SHP77 (cell line): Measurements from ENCODE around the gene GPR153.
"Not testable (repeated sequence)": the region's sequence is repeated elsewhere in the genome, so short reads cannot be mapped to it uniquely, and the experiment has no call there.

ENCODE experiments used
- DNase-seq, 2 experiments: peaks; one replicate each; lab custom pipeline; 2025; lab: John Stamatoyannopoulos, UW

The GPR153 gene

GRCh38 chr1:6224718-6225117 is 36.2 kb downstream of the GPR153 start:
- no peak for DNase-seq

GRCh38 chr1:6223617-6224016 is 37.3 kb downstream of the GPR153 start:
- no peak for DNase-seq

GRCh38 chr1:6222636-6223035 is 38.3 kb downstream of the GPR153 start:
- DNase-seq: no peak

GRCh38 chr1:6221210-6221784 is 39.6 kb downstream of the GPR153 start:
- no peak for DNase-seq

- no peak for DNase-seq
Observed at GRCh38 chr1:6220236-6220635, 40.7 kb downstream of the GPR153 start.

GRCh38 chr1:6219641-6220040 is 41.3 kb downstream of the GPR153 start:
- DNase-seq: not testable (repeated sequence)

GRCh38 chr1:6218375-6219164 is 42.3 kb downstream of the GPR153 start:
- no peak for DNase-seq

- DNase-seq: no peak
Observed at GRCh38 chr1:6212193-6212959, 48.5 kb downstream of the GPR153 start.

- DNase-seq: no peak
Observed at GRCh38 chr1:6211731-6212130, 49.2 kb downstream of the GPR153 start.

- no peak for DNase-seq
Observed at GRCh38 chr1:6210591-6211355, 50.1 kb downstream of the GPR153 start.

GRCh38 chr1:6209661-6210580 is 51.0 kb downstream of the GPR153 start:
- peak; percentile 5 to 19 for DNase-seq

GRCh38 chr1:6208723-6209660 is 51.9 kb downstream of the GPR153 start:
- DNase-seq: peak in 1 of 2 experiments; percentile 27

GRCh38 chr1:6207921-6208320 is 53.0 kb downstream of the GPR153 start:
- DNase-seq: no peak

GRCh38 chr1:6207075-6207885 is 53.6 kb downstream of the GPR153 start:
- DNase-seq: no peak

- DNase-seq: no peak
Observed at GRCh38 chr1:6206520-6206855, 54.4 kb downstream of the GPR153 start.

- DNase-seq: peak; percentile 5 to 45
Observed at GRCh38 chr1:6205849-6206519, 54.9 kb downstream of the GPR153 start, which contains the start of gene RNF207. Gene RNF207, plus strand, starts transcription at chr1:6206119. Its CDS starts 417 bp downstream, at chr1:6206536.

- no peak for DNase-seq
Observed at GRCh38 chr1:6202256-6202655, 58.6 kb downstream of the GPR153 start.

GRCh38 chr1:6200188-6200809 is 60.6 kb downstream of the GPR153 start:
- DNase-seq: peak; percentile 72 to 79
